ACHN (cell line): ENCODE data around the gene ERICH6B.
A peak's percentile ranks its signal among the peaks of the same experiment; 100 is the strongest.
"Not testable (repeated sequence)": the region's sequence is repeated elsewhere in the genome, so short reads cannot be mapped to it uniquely, and the experiment has no call there.

Source experiments
- DNase-seq: peaks from one replicate; pipeline ENCODE4 v3.0.0-alpha.2; 2015
- in situ Hi-C: cut with HindIII; loops from 2 replicates; pipeline ENCODE4 v1.10.0; 2017; ENCODE audit warnings: low sequenced_read_pairs, low pct_ligation_motif_present, low pct_unique_long_range_greater_than_20kb

Gene ERICH6B

DNA sequence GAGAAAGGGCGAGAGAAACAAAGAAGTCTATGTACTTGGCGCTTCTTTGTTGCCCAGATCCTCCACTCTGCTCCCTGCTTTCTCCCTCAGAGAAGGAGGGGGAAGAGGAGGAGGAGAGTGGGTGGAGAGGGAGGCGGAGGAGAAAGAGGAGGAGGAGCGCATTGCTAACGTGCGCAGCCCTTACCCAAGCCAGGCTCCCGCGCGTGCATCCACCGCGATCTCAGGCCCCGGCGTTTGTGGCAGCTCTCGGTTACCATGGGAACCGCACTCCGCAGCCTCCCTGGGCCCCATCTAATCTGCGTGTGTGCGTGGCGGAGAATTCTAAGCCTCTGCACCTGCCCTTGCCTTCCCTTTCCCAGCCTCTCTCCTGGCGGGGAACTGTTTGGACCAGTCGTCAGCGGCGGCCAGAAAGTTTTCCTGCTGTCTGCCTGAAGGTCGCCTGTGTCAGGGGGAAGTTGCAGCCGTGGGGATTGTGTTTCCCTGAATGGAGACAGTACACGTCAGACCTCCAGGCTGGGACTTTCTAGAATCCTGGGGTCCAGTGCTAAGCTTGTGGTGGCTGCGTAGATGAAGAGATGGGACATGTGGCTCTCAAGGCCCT lies at the start of gene ERICH6B:
ERICH6B (minus strand) TSS at position 239 of the 601 bp plus-strand sequence. CDS start 18,734 bp downstream, outside the sequence.
- in situ Hi-C loops, result no loop called here
- no peak for DNase-seq

DNA sequence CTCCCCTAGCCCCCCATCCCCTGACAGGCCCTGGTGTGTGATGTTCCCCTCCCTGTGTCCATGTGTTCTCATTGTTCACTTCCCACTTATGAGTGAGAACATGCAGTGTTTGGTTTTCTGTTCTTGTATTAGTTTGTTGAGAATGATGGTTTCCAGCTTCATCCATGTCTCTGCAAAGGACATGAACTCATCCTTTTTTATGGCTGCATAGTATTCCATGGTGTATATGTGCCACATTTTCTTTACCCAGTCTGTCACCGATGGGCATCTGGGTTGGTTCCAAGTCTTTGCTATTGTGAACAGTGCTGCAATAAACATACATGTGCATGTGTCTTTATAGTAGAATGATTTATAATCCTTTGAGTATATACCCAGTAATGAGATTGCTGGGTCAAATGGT lies 47.4 kb upstream of the ERICH6B start:
- in situ Hi-C loops, DNase-seq: not testable (repeated sequence)

DNA sequence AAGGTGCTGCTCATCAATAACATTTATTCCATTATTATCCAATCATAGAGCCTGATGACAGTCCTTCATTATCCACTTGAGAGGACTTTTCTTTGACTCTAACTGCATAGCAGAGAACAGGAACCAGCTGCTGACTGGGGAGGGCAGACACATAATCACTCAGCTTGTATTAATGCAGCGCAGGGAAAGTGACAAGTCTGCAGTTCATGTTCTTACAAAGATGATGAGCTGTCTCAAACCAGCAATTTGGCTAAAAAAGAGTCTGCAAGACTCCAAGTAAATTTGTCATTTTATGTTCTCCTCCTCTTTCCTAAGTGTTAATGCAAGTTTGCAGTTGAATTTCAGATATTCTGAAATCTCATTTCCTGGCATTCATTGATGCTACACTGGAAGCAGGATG lies 46.6 kb upstream of the ERICH6B start:
- no peak for DNase-seq
- in situ Hi-C loops, result no loop called here

DNA sequence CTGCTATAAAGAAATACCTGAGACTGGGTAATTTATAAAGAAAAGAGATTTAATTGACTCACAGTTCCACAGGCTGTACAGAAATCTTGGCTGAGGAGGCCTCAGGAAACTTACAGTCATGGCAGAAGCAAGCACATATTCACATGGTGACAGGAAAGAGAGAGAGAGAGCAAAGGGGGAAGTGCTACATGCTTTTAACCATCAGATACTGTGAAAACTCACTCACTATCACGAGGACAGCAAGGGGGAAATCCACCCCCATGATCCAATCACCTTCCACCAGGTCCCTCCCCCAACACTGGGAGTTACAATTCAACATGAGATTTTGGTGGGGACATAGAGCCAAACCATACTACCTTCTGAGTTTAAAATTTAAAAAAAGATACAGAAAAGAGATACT lies 44.9 kb upstream of the ERICH6B start:
- in situ Hi-C loops, DNase-seq: not testable (repeated sequence)

DNA sequence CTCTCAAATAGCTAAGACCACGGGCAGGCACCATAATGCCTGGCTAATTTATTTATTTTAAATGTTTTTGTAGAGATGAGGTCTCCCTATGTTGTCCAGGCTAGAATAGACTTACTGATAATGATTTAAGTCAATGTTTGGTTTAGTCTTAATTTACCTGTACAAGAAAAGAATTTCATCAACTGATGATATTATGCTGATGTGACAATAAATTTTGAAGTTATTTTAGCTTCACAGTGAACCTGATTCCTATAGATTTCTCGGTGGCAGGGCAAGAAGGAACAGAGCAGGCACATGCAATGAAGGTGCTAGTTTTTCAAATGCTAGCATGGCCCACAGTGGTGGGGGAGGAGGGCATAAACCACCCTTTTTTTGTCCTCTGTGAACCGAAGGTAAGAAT lies 44.0 kb upstream of the ERICH6B start:
- in situ Hi-C loops, result no loop called here
- no peak for DNase-seq

DNA sequence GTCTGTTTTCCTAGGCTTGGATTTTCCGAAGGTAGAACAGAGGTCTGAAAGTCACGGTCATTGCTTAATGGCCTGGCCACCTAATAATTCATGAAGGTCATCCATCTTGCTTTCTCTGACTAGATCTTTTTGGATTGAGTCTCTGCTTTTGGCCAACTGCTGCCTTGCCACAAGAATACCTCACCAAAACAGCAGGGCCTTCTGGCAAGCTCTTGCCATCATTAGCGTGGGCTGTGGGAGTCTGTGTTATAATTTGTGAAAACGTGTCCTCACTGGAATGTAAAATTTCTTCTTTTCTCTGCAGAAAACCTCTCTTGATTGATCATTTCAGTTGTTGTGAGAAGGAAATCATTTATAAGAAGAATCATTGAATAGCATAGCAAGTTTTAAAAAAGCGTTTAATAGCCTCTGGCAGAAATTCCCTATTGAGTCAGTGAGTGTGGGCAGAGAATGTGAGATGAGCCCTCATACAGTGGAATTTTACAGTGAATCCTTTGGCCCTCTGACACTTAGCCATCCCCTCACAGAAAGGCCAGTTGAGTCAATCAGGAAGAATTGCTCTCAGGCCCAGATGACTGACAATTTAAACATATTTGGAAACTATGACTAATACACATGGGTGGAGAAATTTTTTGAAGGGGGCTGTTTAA lies 43.2 kb upstream of the ERICH6B start:
- no peak for DNase-seq
- in situ Hi-C loops, result no loop called here

DNA sequence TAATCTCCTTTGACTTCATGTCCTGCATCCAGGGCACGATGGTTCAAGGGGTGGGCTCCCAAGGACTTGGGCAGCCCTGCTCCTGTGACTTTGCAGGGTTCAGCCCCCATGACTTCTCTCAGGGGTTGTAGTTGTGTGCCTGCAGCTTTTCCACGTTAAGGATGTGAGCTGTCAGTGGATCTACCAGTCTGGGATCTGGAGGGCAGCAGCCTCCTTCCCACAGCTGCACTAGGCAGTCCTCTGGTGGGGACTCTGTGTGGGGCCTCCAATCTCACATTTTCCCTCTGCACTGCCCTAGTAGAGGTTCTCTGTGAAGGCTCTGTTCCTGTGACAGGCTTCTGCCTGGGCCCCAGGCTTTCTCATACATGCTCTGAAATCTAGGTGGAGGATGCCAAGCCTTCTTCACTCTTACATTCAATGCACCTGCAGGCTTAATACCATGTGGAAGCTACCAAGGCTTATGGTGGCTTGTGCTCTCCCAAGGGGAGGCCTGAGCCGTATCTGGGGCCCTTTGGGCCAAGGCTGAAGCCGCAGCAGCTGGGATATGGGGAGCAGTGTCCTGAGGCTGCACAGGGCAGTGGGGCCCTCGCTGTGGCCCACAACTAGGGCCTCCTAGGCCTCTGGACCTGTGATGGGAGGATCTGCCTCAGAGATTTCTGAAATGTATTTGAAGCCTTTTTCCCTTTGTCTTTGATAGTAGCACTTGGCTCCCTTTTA lies 39.3 kb upstream of the ERICH6B start:
- in situ Hi-C loops, result no loop called here
- no peak for DNase-seq

DNA sequence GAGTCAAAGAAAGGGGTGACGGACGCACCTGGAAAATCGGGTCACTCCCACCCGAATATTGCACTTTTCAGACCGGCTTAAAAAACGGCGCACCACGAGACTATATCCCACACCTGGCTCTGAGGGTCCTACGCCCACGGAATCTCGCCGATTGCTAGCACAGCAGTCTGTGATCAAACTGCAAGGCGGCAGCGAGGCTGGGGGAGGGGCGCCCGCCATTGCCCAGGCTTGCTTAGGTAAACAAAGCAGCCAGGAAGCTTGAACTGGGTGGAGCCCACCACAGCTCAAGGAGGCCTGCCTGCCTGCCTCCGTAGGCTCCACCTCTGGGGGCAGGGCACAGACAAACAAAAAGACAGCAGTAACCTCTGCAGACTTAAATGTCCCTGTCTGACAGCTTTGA lies 29.7 kb upstream of the ERICH6B start:
- in situ Hi-C loops, DNase-seq: not testable (repeated sequence)

DNA sequence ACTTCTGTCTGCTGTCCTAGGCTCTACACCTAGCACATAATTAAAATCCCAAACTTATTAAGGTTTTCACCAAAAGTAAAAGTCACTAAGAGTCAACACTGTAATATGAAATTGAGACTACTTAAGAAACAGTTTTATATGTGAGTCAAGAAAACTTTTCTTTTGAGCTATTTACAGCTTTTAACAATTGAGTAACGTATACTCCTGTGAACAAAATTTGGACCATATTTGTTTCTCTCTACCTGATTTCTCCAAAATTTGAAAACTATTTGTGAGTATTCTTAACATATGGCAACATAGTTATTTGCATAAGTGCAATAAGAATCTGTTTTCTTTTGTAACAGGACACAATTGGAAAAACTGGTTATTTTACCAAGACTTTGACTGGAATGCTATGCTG lies 26.6 kb upstream of the ERICH6B start:
- DNase-seq, in situ Hi-C loops: not testable (repeated sequence)

DNA sequence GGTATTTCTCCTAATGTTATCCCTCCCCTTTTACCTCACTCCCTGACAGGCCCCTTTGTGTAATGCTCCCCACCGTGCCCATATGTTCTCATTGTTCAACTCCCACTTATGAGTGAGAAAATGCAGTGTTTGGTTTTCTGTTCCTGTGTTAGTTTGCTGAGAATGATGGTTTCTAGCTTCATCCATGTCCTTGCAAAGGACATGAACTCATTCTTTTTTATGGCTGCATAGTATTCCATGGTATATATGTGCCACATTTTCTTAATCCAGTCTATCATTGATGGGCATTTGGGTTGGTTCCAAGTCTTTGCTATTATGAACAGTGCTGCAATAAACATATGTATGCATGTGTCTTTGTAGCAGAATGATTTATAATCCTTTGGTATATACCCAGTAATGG lies 19.8 kb upstream of the ERICH6B start:
- DNase-seq, in situ Hi-C loops: not testable (repeated sequence)

DNA sequence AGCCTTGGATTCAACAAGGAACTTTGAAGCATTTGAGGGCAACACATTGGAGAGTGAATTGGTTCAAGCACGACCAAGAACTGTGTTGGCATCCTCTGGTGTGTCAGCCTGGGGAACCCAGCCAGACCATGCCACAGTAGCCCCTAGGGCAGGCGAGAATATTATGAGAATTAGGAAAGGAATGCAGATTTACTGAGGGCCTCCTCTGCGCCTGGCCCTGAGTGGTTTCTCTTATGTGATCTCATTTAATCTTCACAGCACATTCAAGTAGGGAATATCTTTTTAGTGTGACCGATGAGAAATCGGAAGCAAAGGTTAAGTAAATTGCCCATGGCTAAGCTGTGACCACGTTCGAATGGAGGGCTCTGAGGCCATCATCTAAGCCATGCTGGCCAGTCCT lies 15.3 kb upstream of the ERICH6B start:
- in situ Hi-C loops, result no loop called here
- no peak for DNase-seq

DNA sequence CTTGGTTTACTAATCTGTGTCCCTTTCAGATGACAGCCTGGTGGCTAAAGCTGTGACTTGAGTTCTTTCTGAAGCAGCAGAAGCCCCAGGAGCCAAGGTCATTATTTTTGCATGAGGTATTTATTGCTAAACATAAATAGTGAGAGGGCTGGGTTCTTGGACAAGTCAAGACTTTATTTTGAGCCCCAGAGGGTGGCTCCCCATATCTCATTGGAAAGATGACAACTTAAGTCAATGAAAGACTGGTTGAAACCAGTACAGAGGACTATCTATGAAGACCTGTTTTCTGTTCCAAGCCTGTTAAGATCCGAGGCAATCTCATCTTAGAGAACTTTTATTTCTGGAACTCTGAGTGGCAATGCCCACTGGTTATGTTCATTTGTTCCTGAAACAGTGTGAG lies 14.4 kb upstream of the ERICH6B start:
- DNase-seq, result no peak
- in situ Hi-C loops, result no loop called here

DNA sequence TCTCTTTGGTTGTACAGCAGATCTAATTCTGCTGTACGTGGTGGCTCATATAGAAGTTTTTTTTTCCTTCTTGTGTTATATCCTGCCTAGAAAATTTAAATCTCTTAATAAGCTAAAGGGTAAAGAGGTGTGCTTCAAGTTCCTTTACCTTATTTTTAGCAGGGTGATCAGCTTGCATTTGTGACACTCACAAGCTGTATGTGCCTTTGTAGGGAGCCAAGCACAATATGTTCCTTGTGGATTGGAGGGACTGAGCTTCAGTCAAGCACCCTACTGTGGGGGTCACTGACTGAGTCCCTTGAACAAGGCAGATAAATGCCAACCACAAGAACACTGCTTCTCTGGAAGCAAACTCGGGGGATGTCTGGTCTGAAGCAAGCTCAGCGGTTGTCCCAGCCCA lies 12.6 kb upstream of the ERICH6B start:
- DNase-seq, result no peak
- in situ Hi-C loops, result no loop called here

DNA sequence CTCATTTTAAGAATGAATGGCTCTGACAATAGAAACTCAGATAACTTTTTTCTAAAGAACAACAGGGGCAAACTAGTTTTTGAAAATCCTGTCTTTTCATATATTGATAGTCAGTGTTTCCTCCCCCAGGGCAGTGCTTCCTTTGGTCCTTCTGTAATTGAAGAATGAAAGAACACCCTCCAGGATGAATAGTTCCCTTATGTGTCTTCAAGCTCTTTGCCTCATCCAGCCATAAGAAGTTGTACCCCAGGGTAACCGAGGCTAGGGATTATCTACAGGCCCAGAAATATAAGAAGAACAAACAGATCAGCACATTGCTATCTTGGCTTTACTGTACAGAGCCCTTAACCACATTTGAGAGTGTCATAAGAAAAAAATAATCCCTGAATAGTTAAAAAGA lies 12.1 kb upstream of the ERICH6B start:
- in situ Hi-C loops, result no loop called here
- DNase-seq, result no peak

DNA sequence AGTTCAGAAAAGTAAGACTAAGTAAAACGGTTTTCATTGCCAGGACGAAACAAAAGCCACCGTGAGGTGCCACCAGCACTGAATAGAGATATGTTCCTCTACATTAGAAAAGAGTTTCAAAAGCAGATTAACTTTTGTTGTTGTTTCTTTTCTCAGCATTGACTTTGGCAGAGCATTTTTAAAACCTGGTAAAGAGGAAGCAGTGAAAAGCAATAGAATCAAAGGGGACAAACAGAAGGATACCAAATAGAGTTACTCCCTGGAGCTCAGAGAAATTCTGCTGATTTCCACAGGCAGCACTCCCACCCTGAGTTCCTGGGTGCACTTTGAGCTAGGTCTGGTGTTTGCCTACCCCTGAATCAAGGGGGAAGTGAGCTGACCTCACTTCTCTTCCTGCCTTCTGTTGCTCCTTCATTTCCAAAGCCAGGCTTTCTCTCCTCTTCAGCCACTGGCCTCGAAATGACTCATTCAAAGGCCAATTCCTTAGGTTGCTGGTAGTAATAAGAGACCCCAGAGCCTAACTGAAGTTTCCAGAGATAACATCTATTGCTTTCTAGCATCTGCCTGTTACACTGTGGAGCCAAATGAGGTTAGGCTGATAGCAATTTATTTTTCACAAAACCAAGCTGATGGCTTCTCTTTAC lies 11.3 kb upstream of the ERICH6B start:
- DNase-seq, result no peak
- in situ Hi-C loops, result no loop called here

DNA sequence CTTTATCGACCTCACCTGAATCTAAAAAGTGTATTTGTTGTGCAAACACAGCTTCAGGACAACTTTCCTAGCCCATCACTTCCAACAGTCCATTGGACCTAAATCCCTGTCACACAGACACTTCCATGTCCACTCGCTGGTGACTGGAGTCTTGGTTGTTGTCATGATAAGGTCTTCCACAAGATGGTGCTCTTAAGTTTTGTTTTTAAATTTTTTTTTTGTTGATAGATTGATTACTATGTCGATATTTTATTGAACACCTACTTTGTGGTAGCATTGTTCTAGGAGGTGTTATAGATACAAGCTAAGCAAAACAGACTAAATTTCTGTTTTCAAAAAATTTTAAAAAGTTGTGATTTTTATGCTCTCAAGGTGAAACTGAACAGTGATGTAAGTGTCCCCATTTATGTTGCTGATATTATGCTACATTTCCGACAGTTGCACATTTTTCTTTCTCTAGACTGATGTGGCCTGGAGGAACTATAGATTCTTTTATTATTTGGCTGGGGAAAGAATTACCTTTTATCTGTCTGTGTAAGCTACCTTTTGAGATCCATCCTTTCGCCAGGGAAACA lies 8.1 kb upstream of the ERICH6B start:
- in situ Hi-C loops, result no loop called here
- DNase-seq, result peak; percentile 24

DNA sequence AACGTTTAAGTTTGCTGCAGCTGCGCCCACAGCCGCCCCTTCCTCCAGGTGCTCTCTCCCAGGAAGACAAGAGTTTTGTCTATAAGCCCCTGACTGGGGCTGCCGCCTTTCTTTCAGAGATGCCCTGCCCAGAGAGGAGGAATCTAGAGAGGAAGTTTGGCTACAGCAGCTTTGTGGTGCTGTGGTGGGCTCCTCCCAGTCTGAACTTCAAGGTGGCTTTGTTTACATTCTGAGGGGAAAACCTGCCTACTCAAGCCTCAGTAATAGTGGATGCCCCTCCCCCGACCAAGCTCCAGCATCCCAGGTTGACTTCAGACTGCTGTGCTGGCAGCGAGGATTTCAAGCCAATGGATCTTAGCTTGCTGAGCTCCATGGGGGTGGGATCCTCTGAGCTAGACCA lies 6.4 kb upstream of the ERICH6B start:
- in situ Hi-C loops, result no loop called here
- no peak for DNase-seq

DNA sequence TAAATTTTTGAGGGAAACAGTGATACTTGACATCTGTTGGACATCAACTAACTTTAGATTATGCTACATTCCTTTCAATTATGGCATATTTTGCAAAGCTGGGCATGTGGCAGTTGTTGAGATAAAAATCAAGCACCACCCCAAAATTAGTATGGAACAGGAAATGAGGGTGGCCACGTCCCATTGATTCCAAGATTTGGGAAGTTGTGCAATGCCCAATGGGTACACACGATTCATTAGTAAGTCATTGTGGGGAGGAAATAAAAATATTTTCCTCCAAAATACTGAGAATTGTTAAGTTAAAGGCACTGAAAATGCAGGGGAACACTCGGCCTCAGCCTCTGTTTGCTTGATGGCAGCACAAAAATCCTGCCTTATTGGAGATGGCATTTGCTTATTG lies 7.6 kb downstream of the ERICH6B start:
- no peak for DNase-seq
- in situ Hi-C loops, result no loop called here

DNA sequence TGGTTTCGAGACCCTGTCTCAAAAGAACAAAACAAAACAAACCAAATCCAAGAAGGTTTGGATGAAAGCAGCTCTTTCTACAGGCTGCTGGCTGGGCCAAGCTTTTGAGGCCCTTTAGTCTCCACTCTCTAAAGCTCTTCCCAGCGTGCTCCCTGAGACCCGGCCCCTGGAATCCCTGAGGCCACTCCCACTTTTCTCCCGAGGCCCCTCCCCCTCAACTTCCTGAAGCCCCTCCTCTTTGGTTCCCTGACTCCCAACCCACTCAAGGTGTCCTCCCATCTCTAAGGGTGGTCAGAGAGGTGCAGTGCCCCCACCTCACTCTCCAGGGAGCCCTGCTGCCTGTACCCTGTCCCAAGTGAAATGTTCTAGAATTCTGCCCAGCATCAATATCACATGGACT lies 10.6 kb downstream of the ERICH6B start:
- DNase-seq, result no peak
- in situ Hi-C loops, result no loop called here
